Progenitor cell of endocrine pancreas (in vitro differentiated cells): ENCODE measurements around the gene SH2D7. TPM values are rescaled to one million over a fixed set of nuclear protein-coding genes. Genes with fewer than 3 reads are reported as not detected.

Source experiments
- DNase-seq: peaks from one replicate; pipeline ENCODE4 v3.0.0; 2021; ENCODE audit warnings: low spot score; ENCODE audit not compliant: unreplicated experiment
- H3K27ac Mint-ChIP-seq: 2 replicates; pipeline ENCODE4 v1.8.0; 2021; ENCODE audit warnings: mild to moderate bottlenecking, moderate library complexity, mixed read lengths
- H3K27me3 Mint-ChIP-seq: 2 replicates; pipeline ENCODE4 v1.8.0; 2021; ENCODE audit warnings: mixed read lengths
- H3K36me3 Mint-ChIP-seq: 2 replicates; pipeline ENCODE4 v1.8.0; 2022; ENCODE audit warnings: mixed read lengths; ENCODE audit not compliant: insufficient read depth
- H3K4me1 Mint-ChIP-seq: 2 replicates; pipeline ENCODE4 v1.8.0; 2021; ENCODE audit warnings: low read depth, mixed read lengths
- H3K4me3 Mint-ChIP-seq: 2 replicates; pipeline ENCODE4 v1.8.0; 2021; ENCODE audit warnings: low read depth, mild to moderate bottlenecking, moderate library complexity, mixed read lengths
- H3K9me3 Mint-ChIP-seq: 2 replicates; pipeline ENCODE4 v1.8.0; 2021; ENCODE audit warnings: low read depth, mixed read lengths
- total RNA-seq: library from RNA; stranded (reverse); gene quantifications from 2 replicates; pipeline ENCODE4 v1.2.1, GENCODE V29; 2021
- TF ChIP-seq, protein P1 (sequence below): fragments of 200-600 bp; sonication (generic); IDR thresholded peaks from one replicate; pipeline ENCODE4 v1.5.0; 2021; ENCODE audit warnings: antibody characterized with exemption, mild to moderate bottlenecking; ENCODE audit not compliant: unreplicated experiment

The SH2D7 gene
- total RNA-seq, 1 donor from 2014 or later = not detected

- Mint-ChIP-seq H3K9me3 (no peaks in the 10 kb centered on the region), H3K4me3 (no peak overlapping the region), H3K27me3 (peaks cover 20% of the 10 kb centered on the region), H3K4me1 (peaks cover 9% of the 10 kb centered on the region), H3K36me3 (no peaks in the 10 kb centered on the region), H3K27ac (no peak overlapping the region)
- TF ChIP-seq, protein P1, sequence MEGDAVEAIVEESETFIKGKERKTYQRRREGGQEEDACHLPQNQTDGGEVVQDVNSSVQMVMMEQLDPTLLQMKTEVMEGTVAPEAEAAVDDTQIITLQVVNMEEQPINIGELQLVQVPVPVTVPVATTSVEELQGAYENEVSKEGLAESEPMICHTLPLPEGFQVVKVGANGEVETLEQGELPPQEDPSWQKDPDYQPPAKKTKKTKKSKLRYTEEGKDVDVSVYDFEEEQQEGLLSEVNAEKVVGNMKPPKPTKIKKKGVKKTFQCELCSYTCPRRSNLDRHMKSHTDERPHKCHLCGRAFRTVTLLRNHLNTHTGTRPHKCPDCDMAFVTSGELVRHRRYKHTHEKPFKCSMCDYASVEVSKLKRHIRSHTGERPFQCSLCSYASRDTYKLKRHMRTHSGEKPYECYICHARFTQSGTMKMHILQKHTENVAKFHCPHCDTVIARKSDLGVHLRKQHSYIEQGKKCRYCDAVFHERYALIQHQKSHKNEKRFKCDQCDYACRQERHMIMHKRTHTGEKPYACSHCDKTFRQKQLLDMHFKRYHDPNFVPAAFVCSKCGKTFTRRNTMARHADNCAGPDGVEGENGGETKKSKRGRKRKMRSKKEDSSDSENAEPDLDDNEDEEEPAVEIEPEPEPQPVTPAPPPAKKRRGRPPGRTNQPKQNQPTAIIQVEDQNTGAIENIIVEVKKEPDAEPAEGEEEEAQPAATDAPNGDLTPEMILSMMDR = no peak
- no peak for DNase-seq
Observed at GRCh38 chr15:78090422-78091063, 1.8 kb upstream of the SH2D7 start.

GRCh38 chr15:78093242-78094020 lies 1.1 kb downstream of the SH2D7 start:
- no peaks in the 10 kb centered on the region for H3K36me3 Mint-ChIP-seq

GRCh38 chr15:78097667-78098066 lies 5.3 kb downstream of the SH2D7 start:
- Mint-ChIP-seq H3K36me3 (no peaks in the 10 kb centered on the region), H3K27ac (no peak overlapping the region), H3K27me3 (peaks cover 16% of the 10 kb centered on the region), H3K4me1 (no peaks in the 10 kb centered on the region), H3K4me3 (no peak overlapping the region), H3K9me3 (no peaks in the 10 kb centered on the region)
- no peak for DNase-seq
- TF ChIP-seq, protein P1 = no peak

More at GRCh38 chr15:78093242-78094020, 1.1 kb downstream of the SH2D7 start:
- no peak for DNase-seq
- peaks cover 9% of the 10 kb centered on the region for H3K4me1 Mint-ChIP-seq
- peaks cover 20% of the 10 kb centered on the region for H3K27me3 Mint-ChIP-seq
- H3K4me3 Mint-ChIP-seq = no peak overlapping the region
- H3K9me3 Mint-ChIP-seq = no peaks in the 10 kb centered on the region
- H3K27ac Mint-ChIP-seq = no peak overlapping the region
- TF ChIP-seq, protein P1 = no peak

- Mint-ChIP-seq H3K27ac (no peak overlapping the region), H3K9me3 (no peaks in the 10 kb centered on the region), H3K36me3 (no peaks in the 10 kb centered on the region), H3K4me3 (no peak overlapping the region), H3K4me1 (no peaks in the 10 kb centered on the region), H3K27me3 (peaks cover 15% of the 10 kb centered on the region)
- TF ChIP-seq, protein P1 = no peak
- no peak for DNase-seq
Observed at GRCh38 chr15:78098131-78098755, 5.9 kb downstream of the SH2D7 start.

DNA sequence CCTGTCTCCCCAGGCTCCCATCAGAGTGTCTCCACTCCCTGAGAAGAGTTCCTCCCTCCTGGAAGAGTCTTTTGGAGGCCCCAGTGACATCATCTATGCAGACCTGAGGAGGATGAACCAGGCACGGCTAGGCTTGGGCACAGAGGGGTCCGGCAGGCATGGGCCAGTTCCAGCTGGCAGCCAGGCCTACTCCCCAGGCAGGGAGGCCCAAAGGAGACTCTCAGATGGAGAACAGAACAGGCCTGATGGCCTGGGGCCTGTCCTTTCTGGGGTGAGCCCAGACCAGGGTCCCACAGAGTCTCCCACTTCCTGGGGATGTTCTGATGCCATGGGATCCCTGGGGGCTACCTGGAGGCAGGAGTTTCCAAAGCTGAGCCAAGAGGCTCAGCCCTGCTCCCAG lies 8.5 kb downstream of the SH2D7 start:
- Mint-ChIP-seq H3K36me3 (peaks cover 5% of the 10 kb centered on the region), H3K27me3 (no peaks in the 10 kb centered on the region), H3K27ac (no peak overlapping the region), H3K4me1 (no peaks in the 10 kb centered on the region), H3K4me3 (no peak overlapping the region), H3K9me3 (no peaks in the 10 kb centered on the region)
- no peak for DNase-seq
- TF ChIP-seq, protein P1 = no peak
